DOHH2 (cell line): Measurements from ENCODE around the gene RDH11.
"Not testable (repeated sequence)": the region's sequence is repeated elsewhere in the genome, so short reads cannot be mapped to it uniquely, and the experiment has no call there.

Experiments used
- H3F3A ChIP-seq: fragments of 200-600 bp; sonication (generic), shearing (Covaris generic); 2 replicates; pipeline ENCODE4 v1.6.0; 2016; ENCODE audit warnings: antibody characterized with exemption, mild to moderate bottlenecking; ENCODE audit not compliant: control insufficient read depth, insufficient read depth
- H3K27ac ChIP-seq: fragments of 200-600 bp; sonication (generic); 2 replicates; pipeline ENCODE4 v1.5.1; 2014; ENCODE audit warnings: low read depth, mild to moderate bottlenecking, low read length, moderate library complexity
- H3K27me3 ChIP-seq: fragments of 200-600 bp; sonication (generic); 2 replicates; pipeline ENCODE4 v1.6.1; 2014; ENCODE audit warnings: mild to moderate bottlenecking, low read length, mixed read lengths; ENCODE audit not compliant: control insufficient read depth
- H3K36me3 ChIP-seq: fragments of 200-600 bp; sonication (generic); 2 replicates; pipeline ENCODE4 v1.6.1; 2014; ENCODE audit warnings: mild to moderate bottlenecking, low read length, moderate library complexity, mixed read lengths; ENCODE audit not compliant: control insufficient read depth
- H3K4me1 ChIP-seq: fragments of 200-600 bp; sonication (generic); 2 replicates; pipeline ENCODE4 v1.6.1; 2014; ENCODE audit warnings: mild to moderate bottlenecking, low read length, mixed read lengths; ENCODE audit not compliant: control insufficient read depth
- H3K4me2 ChIP-seq: fragments of 200-600 bp; sonication (generic); 2 replicates; pipeline ENCODE4 v1.6.0; 2014; ENCODE audit warnings: mild to moderate bottlenecking, low read length, moderate library complexity
- H3K4me3 ChIP-seq: fragments of 200-600 bp; sonication (generic); 2 replicates; pipeline ENCODE4 v1.5.1; 2014; ENCODE audit warnings: mild to moderate bottlenecking, low read length, mixed read lengths
- H3K79me2 ChIP-seq: fragments of 200-600 bp; sonication (generic); 2 replicates; pipeline ENCODE4 v1.6.1; 2014; ENCODE audit warnings: mild to moderate bottlenecking, low read length, mixed read lengths; ENCODE audit not compliant: control insufficient read depth
- H3K9me2 ChIP-seq: fragments of 200-600 bp; sonication (generic); replicated peaks from 2 replicates; pipeline ENCODE4 v1.6.1; 2014; ENCODE audit warnings: mild to moderate bottlenecking, low read length, mixed read lengths; ENCODE audit not compliant: control insufficient read depth
- H3K9me3 ChIP-seq: fragments of 200-600 bp; sonication (generic); 2 replicates; pipeline ENCODE4 v1.6.1; 2014; ENCODE audit warnings: antibody characterized with exemption, low read length, mixed read lengths; ENCODE audit not compliant: control insufficient read depth, insufficient read depth
- H4K20me1 ChIP-seq: fragments of 200-600 bp; sonication (generic); 2 replicates; pipeline ENCODE4 v1.6.0; 2014; ENCODE audit warnings: low read depth, mild to moderate bottlenecking, antibody characterized with exemption, low read length, moderate library complexity; ENCODE audit not compliant: control insufficient read depth, insufficient read depth
- CTCF ChIP-seq: fragments of 200-600 bp; sonication (generic); IDR thresholded peaks from one replicate; pipeline ENCODE4 v1.5.1; 2014; ENCODE audit warnings: antibody characterized with exemption, mild to moderate bottlenecking, low read depth, low read length; ENCODE audit not compliant: poor library complexity, severe bottlenecking
- EZH2phosphoT487 ChIP-seq: fragments of 200-600 bp; sonication (generic); IDR thresholded peaks from 2 replicates; pipeline ENCODE4 v1.6.1; 2017; ENCODE audit warnings: borderline replicate concordance, mild to moderate bottlenecking, antibody characterized with exemption, low read length, moderate library complexity, mixed read lengths

RDH11 gene

GRCh38 chr14:67704484-67705089 is 9.0 kb upstream of the RDH11 start:
- no peaks in the 10 kb centered on the region for H3K9me2 ChIP-seq
- peaks cover 3% of the 10 kb centered on the region; the same call in 1 of the 2 replicates for H3K27me3 ChIP-seq
- H4K20me1 ChIP-seq, result no peaks in the 10 kb centered on the region
- H3F3A ChIP-seq, result no peaks in the 10 kb centered on the region
- peaks cover 5% of the 10 kb centered on the region for H3K4me1 ChIP-seq
- H3K9me3 ChIP-seq, result peaks cover 10% of the 10 kb centered on the region
- no peak overlapping the region for H3K4me3 ChIP-seq
- no peaks in the 10 kb centered on the region for H3K79me2 ChIP-seq
- H3K36me3 ChIP-seq, result no peaks in the 10 kb centered on the region
- H3K4me2 ChIP-seq, result no peak overlapping the region; the same call in 1 of the 2 replicates
- H3K27ac ChIP-seq, result no peak overlapping the region
- TF ChIP-seq CTCF (peak; percentile 68), EZH2phosphoT487 (no peak)

GRCh38 chr14:67703997-67704396 is 8.4 kb upstream of the RDH11 start:
- Histone ChIP-seq H3K4me1 (peaks cover 5% of the 10 kb centered on the region), H3K9me2 (no peaks in the 10 kb centered on the region), H3K36me3 (no peaks in the 10 kb centered on the region), H3K4me2 (no peak overlapping the region; the same call in 1 of the 2 replicates), H3F3A (no peaks in the 10 kb centered on the region), H4K20me1 (no peaks in the 10 kb centered on the region), H3K4me3 (no peak overlapping the region), H3K27ac (no peak overlapping the region), H3K27me3 (peaks cover 3% of the 10 kb centered on the region; the same call in 1 of the 2 replicates), H3K9me3 (peaks cover 7% of the 10 kb centered on the region), H3K79me2 (no peaks in the 10 kb centered on the region)
- TF ChIP-seq EZH2phosphoT487 (no peak), CTCF (no peak)

GRCh38 chr14:67701492-67701891 is 5.9 kb upstream of the RDH11 start, which contains the start of gene RDH12:
Gene RDH12 (plus strand): TSS chr14:67701886. CDS start chr14:67722643, 20,757 bp downstream.
- H3K27me3 ChIP-seq, H3K36me3 ChIP-seq, H4K20me1 ChIP-seq, H3K27ac ChIP-seq, H3K9me2 ChIP-seq, H3K79me2 ChIP-seq, H3K4me1 ChIP-seq, H3K9me3 ChIP-seq, H3K4me3 ChIP-seq, H3K4me2 ChIP-seq, H3F3A ChIP-seq: not testable (repeated sequence)

GRCh38 chr14:67698179-67698578 is 2.6 kb upstream of the RDH11 start:
- H3K4me3 ChIP-seq, result no peak overlapping the region
- no peak for TF ChIP-seq CTCF
- TF ChIP-seq EZH2phosphoT487, result no peak
- no peaks in the 10 kb centered on the region for H3K9me2 ChIP-seq
- H3K4me1 ChIP-seq, result peaks cover 6% of the 10 kb centered on the region
- peaks cover 3% of the 10 kb centered on the region; the same call in 1 of the 2 replicates for H4K20me1 ChIP-seq
- no peak overlapping the region for H3K4me2 ChIP-seq
- no peak overlapping the region for H3K27ac ChIP-seq
- peaks cover 23% of the 10 kb centered on the region for H3K79me2 ChIP-seq
- no peaks in the 10 kb centered on the region for H3K27me3 ChIP-seq
- no peaks in the 10 kb centered on the region for H3K9me3 ChIP-seq
- peaks cover 13% of the 10 kb centered on the region for H3K36me3 ChIP-seq
- no peaks in the 10 kb centered on the region for H3F3A ChIP-seq
